GM21576 (cell line): Measurements from ENCODE around the gene ZNF543.

Experiments
- ATAC-seq: cut with Tn5 transposase; IDR thresholded peaks from one replicate; pipeline ENCODE4 v1.9.1; 2021; ENCODE audit warnings: mild to moderate bottlenecking, moderate library complexity; ENCODE audit not compliant: unreplicated experiment

ZNF543 gene

GRCh38 chr19:57377498-57378146 is 57.4 kb downstream of the ZNF543 start:
- no peak for ATAC-seq
